H1 (cell line): ENCODE results near the gene ANKRD2. TPM values are rescaled to one million over a fixed set of nuclear protein-coding genes. Genes with fewer than 3 reads are reported as not detected.

ENCODE experiments used
- ASH2L ChIP-seq: fragments of 200-600, 300-600 bp; sonication (generic); IDR thresholded peaks from one replicate; pipeline ENCODE4 v1.7.1; 2017; ENCODE audit warnings: low read length
- BACH1 ChIP-seq: IDR thresholded peaks from 2 replicates; pipeline ENCODE4 v1.6.1; 2012; ENCODE audit warnings: low read length, improper control_type of control experiment
- BRCA1 ChIP-seq: IDR thresholded peaks from 2 replicates; pipeline ENCODE4 v1.6.1; 2012; ENCODE audit warnings: low read depth, low read length, improper control_type of control experiment
- CTBP2 ChIP-seq: IDR thresholded peaks from 2 replicates; pipeline ENCODE4 v1.7.0; 2011; ENCODE audit warnings: borderline replicate concordance, mild to moderate bottlenecking, moderate library complexity, mixed read lengths, low read length; ENCODE audit not compliant: insufficient read depth, insufficient read length
- CTCF ChIP-seq, 3 experiments: IDR thresholded peaks; 1 replicate in 2 of 3; 2 replicates in 1 of 3; pipeline versions ENCODE4 v1.5.1 to v1.6.1; 2011; ENCODE audit warnings: low read length in 3 of 3, mild to moderate bottlenecking in 3 of 3, inconsistent platforms in 2 of 3, low read depth in 1 of 3, moderate library complexity in 1 of 3; ENCODE audit not compliant: insufficient read depth in 1 of 3; ENCODE audit errors: control extremely low read depth in 1 of 3
- FOSL1 ChIP-seq: IDR thresholded peaks from 2 replicates; pipeline ENCODE4 v1.6.1; 2011; ENCODE audit warnings: mild to moderate bottlenecking, low read depth, low read length, moderate library complexity; ENCODE audit not compliant: insufficient read depth
- NANOG ChIP-seq: IDR thresholded peaks from 2 replicates; pipeline ENCODE4 v1.6.1; 2011; ENCODE audit warnings: low read length, low read depth, mild to moderate bottlenecking, inconsistent platforms; ENCODE audit not compliant: insufficient read depth, poor library complexity, severe bottlenecking
- POU5F1 ChIP-seq: IDR thresholded peaks from 2 replicates; pipeline ENCODE4 v1.6.1; 2011; ENCODE audit warnings: low read depth, mild to moderate bottlenecking, low read length, moderate library complexity
- RFX5 ChIP-seq: IDR thresholded peaks from 2 replicates; pipeline ENCODE4 v1.6.1; 2011; ENCODE audit warnings: low read depth, low read length, improper control_type of control experiment, borderline replicate concordance
- SP1 ChIP-seq: IDR thresholded peaks from 2 replicates; pipeline ENCODE4 v1.6.1; 2011; ENCODE audit warnings: low read depth, low read length
- polyA plus RNA-seq, 7 experiments: library from polyadenylated mRNA; depleted of rRNA in 3 of 7; stranded (reverse) in 5 of 7; unstranded in 2 of 7; fragments of >200 nt in 5 of 7; fragments of 200-250 nt in 2 of 7; gene quantifications; 1 replicate in 5 of 7; 2 replicates in 1 of 7; 4 replicates in 1 of 7; pipeline versions ENCODE4 v1.2.1 to v1.2.3, GENCODE V29; 2011 to 2013; ENCODE audit warnings: missing spikeins in 2 of 7, mixed read lengths in 2 of 7
- total RNA-seq: library from RNA; stranded (reverse); fragmentation: NEBNext Ultra II Directional; extraction: Animal tissue kit (Norgen Biotek cat#: 25700); gene quantifications from 2 replicates; pipeline ENCODE4 v1.2.1, GENCODE V29; 2021

ANKRD2 gene
- total and polyA plus RNA-seq, 2 of the 8 experiments (the other 6 are each of a cell fraction or from before 2014, with no cell fraction given): not detected

- TF ChIP-seq CTCF (IDR thresholded peaks at IDR 0.05; ENCODE audit: control extremely low read depth in 1 of 3, insufficient read depth in 1 of 3, low read depth in 1 of 3, low read length in 3 of 3) (no peak), SP1 (no peak), POU5F1 (no peak), FOSL1 (no peak), NANOG (no peak), RFX5 (no peak), CTBP2 (no peak), BRCA1 (no peak), BACH1 (no peak), ASH2L (no peak)
Observed at GRCh38 chr10:97611473-97611872, 38.9 kb downstream of the ANKRD2 start (continued).
